Ovary (tissue), 9 donors: ENCODE measurements around the gene PPP1R1B. TPM values are rescaled to one million over a fixed set of nuclear protein-coding genes. Genes with fewer than 3 reads are reported as not detected.
A peak's percentile ranks its signal among the peaks of the same experiment; 100 is the strongest.

ENCODE experiments used
- DNase-seq, 5 donors: peaks; one replicate each; pipeline ENCODE4 v3.0.0-alpha.2; 2019 to 2020
- H3K27ac ChIP-seq, 2 donors: fragments of 200-600 bp; one replicate each; pipeline versions ENCODE4 v1.5.1 to v1.8.0; 2019 to 2022
- H3K27me3 ChIP-seq: fragments of 200-600 bp; one replicate; pipeline ENCODE4 v1.8.0; 2022
- H3K36me3 ChIP-seq: fragments of 200-600 bp; sonication (generic); one replicate; pipeline ENCODE4 v1.5.1; 2019
- H3K4me1 ChIP-seq: one replicate; pipeline ENCODE4 v1.8.1; 2013; ENCODE audit warnings: mild to moderate bottlenecking, moderate library complexity; ENCODE audit not compliant: insufficient read depth
- H3K4me3 ChIP-seq: fragments of 200-600 bp; sonication (generic); one replicate; pipeline ENCODE4 v1.5.1; 2017
- H3K9me3 ChIP-seq, 2 donors: fragments of 200-600 bp in 1 of 2; sonication (generic) in 1 of 2; one replicate each; pipeline versions ENCODE4 v1.5.1 to v1.8.1; 2013 to 2019; ENCODE audit warnings: mild to moderate bottlenecking in 1 of 2, moderate library complexity in 1 of 2
- CTCF ChIP-seq, 3 donors: fragments of 450-650 bp in 2 of 3; fragments of 200-600 bp in 1 of 3; IDR thresholded peaks; one replicate each; pipeline versions ENCODE4 v1.5.1 to v1.8.0; 2016 to 2022; ENCODE audit warnings: antibody characterized with exemption in 3 of 3, mild to moderate bottlenecking in 1 of 3
- EP300 ChIP-seq: sonication (generic); formaldehyde crosslinking; IDR thresholded peaks from one replicate; pipeline ENCODE4 v1.6.1; 2017; ENCODE audit warnings: antibody characterized with exemption
- POLR2A ChIP-seq: fragments of 450-650 bp; IDR thresholded peaks from one replicate; pipeline ENCODE4 v1.6.1; 2017; ENCODE audit warnings: antibody characterized with exemption, mild to moderate bottlenecking, moderate library complexity
- WGBS, 3 donors: extraction: QIAGEN DNeasy Blood & Tissue Kit in 1 of 3; methylation state at CpG; one replicate each; pipeline versions ENCODE4 v1.1.5 to v1.1.7; 2013 to 2017; 5-methylcytosine and 5-hydroxymethylcytosine counted together
- intact Hi-C, 4 donors: fragments of 100-400 bp; cut with DNase I; formaldehyde crosslinking; loops; one replicate each; pipeline versions ENCODE4 v1.11.0 to v1.15.1; 2022 to 2023
- polyA plus RNA-seq, 2 donors: library from polyadenylated mRNA; stranded (reverse); fragments of 200-250 nt in 1 of 2; fragments of 350-450 nt in 1 of 2; fragmentation: Illumina TruSeq in 1 of 2; extraction: RNeasy Lipid Tissue Mini Kit (QIAGEN cat#74804) in 1 of 2; gene quantifications; one replicate each; pipeline ENCODE4 v1.2.3, GENCODE V29; 2013 to 2014
- total RNA-seq, 7 donors: library from RNA; depleted of rRNA in 2 of 7; stranded (reverse); fragments of >200 nt in 2 of 7; fragmentation: NEBNext Ultra II Directional in 3 of 7; extraction: Animal tissue kit (Norgen Biotek cat#: 25700) in 3 of 7; gene quantifications; one replicate each; pipeline versions ENCODE4 v1.1.0 to v1.2.4, GENCODE V29; 2016 to 2023
- donor health status: DM: no; HTN: no; CAD: no; lungs with moderate emphysema.
- donor health status: DM: no; HTN: no; CAD: no.
- donor health status: Bipolar disorder and iron deficiency.
- donor health status: DM: yes; HTN: yes; CAD: no.
- donor health status: DM: no; HTN: no; CAD: no.
- donor health status: DM: yes; HTN: yes; CAD: no.

PPP1R1B gene
- total and polyA plus RNA-seq, 9 donors = 0.43 to 23.0 (median 10.1) TPM

DNA sequence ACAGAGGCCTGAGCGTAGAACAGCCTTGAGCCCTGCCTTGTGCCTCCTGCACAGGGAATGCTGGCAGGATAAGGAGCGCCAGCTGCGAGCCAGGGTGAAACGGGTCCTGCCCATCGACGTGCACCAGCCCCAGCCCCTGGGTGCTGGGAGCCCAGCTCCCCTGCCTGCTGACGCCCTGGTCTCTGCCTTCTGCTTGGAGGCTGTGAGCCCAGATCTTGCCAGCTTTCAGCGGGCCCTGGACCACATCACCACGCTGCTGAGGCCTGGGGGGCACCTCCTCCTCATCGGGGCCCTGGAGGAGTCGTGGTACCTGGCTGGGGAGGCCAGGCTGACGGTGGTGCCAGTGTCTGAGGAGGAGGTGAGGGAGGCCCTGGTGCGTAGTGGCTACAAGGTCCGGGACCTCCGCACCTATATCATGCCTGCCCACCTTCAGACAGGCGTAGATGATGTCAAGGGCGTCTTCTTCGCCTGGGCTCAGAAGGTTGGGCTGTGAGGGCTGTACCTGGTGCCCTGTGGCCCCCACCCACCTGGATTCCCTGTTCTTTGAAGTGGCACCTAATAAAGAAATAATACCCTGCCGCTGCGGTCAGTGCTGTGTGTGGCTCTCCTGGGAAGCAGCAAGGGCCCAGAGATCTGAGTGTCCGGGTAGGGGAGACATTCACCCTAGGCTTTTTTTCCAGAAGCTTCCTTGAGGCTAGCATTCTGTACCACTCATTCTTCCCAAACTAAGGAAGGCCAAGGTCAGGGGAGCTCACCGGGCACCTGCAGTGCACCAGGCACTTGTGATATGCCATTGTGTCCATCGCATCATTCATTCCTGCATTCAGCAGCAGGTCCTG lies 43.4 kb downstream of the PPP1R1B start:
- H3K27ac ChIP-seq = no peak overlapping the region
- TF ChIP-seq EP300 (no peak), POLR2A (no peak), CTCF (IDR thresholded peaks at IDR 0.05) (no peak)
- DNase-seq = no peak

GRCh38 chr17:39670746-39671145 lies 44.0 kb downstream of the PPP1R1B start:
- no peak for DNase-seq
- 24 to 30% (median 29%) methylated on average over 4 of the region's 4 CpGs for WGBS, 3 donors
- Histone ChIP-seq H3K4me3 (no peak overlapping the region), H3K27me3 (no peaks in the 10 kb centered on the region), H3K27ac (no peak overlapping the region), H3K36me3 (no peaks in the 10 kb centered on the region), H3K9me3 (no peaks in the 10 kb centered on the region), H3K4me1 (peaks cover 4% of the 10 kb centered on the region)
- intact Hi-C loops = loop anchor here in 1 of 4 donors (5.0 kb wide), 1 partner anchor 48 kb away; no protein-coding TSS in a partner anchor
- no peak for TF ChIP-seq POLR2A
- no peak for TF ChIP-seq CTCF (IDR thresholded peaks at IDR 0.05)
- TF ChIP-seq EP300 = no peak

More for the DNA sequence above, 43.4 kb downstream of the PPP1R1B start:
- H3K4me1 ChIP-seq = peaks cover 4% of the 10 kb centered on the region
- 66 to 82% (median 78%) methylated on average over 23 of the region's 23 CpGs for WGBS, 3 donors
- intact Hi-C loops = loop anchor here in 2 of 4 donors (5.0 kb wide), 1 partner anchor 48 kb away; no protein-coding TSS in a partner anchor
- H3K27me3 ChIP-seq = no peaks in the 10 kb centered on the region
- no peak overlapping the region for H3K4me3 ChIP-seq
- H3K36me3 ChIP-seq = no peaks in the 10 kb centered on the region
- H3K9me3 ChIP-seq = no peaks in the 10 kb centered on the region

DNA sequence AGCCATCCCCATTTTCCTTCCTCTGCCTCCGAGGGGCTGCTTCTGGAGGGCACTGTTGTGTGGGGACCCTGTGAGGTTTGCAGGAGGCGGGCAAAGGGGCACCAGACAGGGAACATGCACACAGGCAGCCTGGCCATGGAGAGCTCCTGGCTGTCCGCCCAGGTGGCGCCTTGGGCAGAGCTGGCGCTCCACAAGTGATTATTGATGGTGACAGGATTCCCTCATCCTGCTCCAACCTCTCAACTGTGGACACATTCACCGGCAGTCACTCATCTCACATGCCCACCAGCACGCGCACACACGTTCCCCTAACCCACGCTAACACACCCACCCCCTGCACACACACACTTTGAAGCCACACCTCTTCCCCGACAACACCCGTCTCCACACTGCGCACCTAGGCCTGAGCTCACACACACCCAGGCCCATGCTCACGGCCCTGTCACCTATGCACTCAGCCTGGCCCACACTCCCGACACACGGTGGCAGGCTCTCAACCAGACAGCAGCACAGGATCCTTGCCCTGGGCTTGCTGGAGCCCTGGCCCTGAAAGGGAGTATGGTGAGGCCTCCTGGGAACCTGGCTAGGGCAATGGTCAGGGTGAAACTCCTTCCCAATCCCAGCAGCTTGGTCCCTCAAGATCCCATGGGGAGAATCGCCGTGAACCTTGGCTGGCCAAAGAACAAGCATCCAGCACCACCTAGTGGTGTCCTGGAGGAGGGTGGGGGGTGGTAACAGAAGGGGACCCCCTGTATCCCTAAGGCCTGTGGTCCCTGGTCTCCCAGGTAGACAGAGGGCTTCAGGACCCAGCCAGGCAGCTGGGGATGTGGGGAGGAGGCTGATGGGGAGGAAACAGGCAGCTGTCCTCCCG lies 45.1 kb downstream of the PPP1R1B start:
- no peaks in the 10 kb centered on the region for H3K9me3 ChIP-seq
- H3K4me1 ChIP-seq = peaks cover 4% of the 10 kb centered on the region
- H3K27me3 ChIP-seq = no peaks in the 10 kb centered on the region
- no peaks in the 10 kb centered on the region for H3K36me3 ChIP-seq
- WGBS, 3 donors = 33 to 43% (median 41%) methylated on average over 19 of the region's 19 CpGs
- H3K4me3 ChIP-seq = no peak overlapping the region
- peak in 1 of 5 donors; percentile 56 for DNase-seq
- TF ChIP-seq EP300 (no peak), POLR2A (no peak), CTCF (IDR thresholded peaks at IDR 0.05) (peak in 2 of 3 donors; percentile 27 to 46)
- no peak overlapping the region for H3K27ac ChIP-seq
- intact Hi-C loops = loop anchor here in 1 of 4 donors (5.0 kb wide), 1 partner anchor 50 kb away; no protein-coding TSS in a partner anchor

DNA sequence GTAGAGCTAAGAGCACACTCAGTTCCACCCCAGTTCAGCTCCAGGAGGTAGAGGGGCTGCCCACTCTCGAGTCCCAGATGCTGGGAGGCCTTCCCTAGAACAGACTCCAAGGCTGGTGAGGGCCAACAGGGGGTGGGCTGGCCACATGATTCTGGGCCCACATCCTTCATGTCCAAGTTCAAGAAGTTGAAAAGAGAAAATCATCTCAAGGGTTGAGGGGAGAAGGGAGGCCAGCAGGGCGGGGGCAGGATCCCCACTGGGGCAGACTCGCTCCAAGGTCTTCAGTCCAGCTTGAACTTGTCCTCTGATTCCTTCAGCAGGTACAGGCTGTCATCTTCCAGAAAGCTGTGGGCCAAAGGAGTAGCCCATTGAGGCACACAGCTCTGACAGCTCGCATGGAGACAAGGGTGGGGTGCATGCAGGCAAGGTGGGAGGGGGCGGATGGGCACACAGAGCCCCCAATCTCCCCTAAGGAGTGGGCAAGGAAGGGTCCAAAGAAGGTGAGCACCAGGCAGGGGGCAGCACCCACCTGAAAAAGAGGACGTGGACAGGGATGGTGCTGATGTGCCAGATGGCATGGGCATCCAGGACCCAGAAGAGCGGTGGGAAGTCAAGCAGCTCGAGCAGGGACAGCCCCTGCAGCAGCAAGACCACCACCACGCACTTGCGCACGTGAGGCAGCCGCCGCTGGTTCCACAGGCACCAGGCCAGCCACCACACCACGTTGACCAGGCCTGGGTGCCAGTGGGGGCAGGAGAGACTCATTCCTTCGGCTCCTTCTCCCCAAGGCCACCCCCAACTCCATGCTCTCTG lies 46.0 kb downstream of the PPP1R1B start:
- no peak overlapping the region for H3K4me3 ChIP-seq
- 66 to 73% (median 67%) methylated on average over 15 of the region's 15 CpGs for WGBS, 3 donors
- no peak overlapping the region for H3K27ac ChIP-seq
- no peaks in the 10 kb centered on the region for H3K4me1 ChIP-seq
- TF ChIP-seq CTCF (IDR thresholded peaks at IDR 0.05) (no peak), POLR2A (no peak), EP300 (no peak)
- H3K9me3 ChIP-seq = no peaks in the 10 kb centered on the region
- DNase-seq = peak in 1 of 5 donors; percentile 24
- no peaks in the 10 kb centered on the region for H3K36me3 ChIP-seq
- no peaks in the 10 kb centered on the region for H3K27me3 ChIP-seq
- intact Hi-C loops = loop anchor here in 1 of 4 donors (5.0 kb wide), 1 partner anchor 50 kb away; no protein-coding TSS in a partner anchor
